LNCAP (cell line): ENCODE measurements around the gene GBP2.

Experiments used
- TF ChIP-seq, protein P1 (sequence below): fragments of 450-650 bp; IDR thresholded peaks from 2 replicates; pipeline ENCODE4 v1.5.1; 2017; ENCODE audit warnings: mild to moderate bottlenecking

The GBP2 gene

DNA sequence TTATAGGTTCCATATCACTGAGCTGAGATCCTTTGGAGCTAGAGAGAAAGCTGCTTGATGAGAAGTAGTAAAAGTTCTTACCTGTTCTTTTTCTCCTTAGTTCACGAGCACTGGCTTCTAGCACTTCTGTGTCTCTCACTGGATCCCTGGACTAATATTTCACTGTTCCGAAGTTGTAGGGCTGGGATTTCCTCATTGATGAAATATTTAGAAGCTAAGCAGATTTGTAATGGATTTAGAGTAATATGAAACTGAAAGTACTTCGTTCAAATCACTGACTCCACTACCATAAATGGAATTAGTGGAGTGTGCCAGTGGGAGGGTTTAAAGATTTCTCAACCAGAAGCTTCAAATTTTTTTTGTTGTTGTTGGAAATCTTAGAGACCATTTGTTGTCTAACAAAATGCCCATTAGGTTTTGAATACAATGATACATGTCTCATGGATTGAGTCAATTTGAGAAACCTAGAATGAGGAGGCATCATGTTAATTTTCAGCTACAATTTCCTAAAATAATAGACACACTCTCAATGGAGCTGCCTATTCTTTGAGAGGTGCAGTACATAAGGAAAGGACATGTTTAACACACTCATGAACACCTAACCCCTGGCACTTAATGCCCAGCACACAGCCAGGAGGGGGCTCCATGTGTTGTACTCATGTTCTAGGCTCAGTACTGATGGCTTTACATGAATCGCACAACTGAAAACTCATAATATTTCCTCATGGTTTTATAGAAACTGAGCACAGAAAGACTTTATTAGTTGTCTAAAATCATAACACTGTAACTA lies 60.6 kb downstream of the GBP2 start, which contains the start of gene GBP1:
Gene GBP1 (minus strand): TSS at position 130 of the 790 bp plus-strand sequence. CDS start 1,974 bp downstream, outside the sequence.
- TF ChIP-seq, protein P1, sequence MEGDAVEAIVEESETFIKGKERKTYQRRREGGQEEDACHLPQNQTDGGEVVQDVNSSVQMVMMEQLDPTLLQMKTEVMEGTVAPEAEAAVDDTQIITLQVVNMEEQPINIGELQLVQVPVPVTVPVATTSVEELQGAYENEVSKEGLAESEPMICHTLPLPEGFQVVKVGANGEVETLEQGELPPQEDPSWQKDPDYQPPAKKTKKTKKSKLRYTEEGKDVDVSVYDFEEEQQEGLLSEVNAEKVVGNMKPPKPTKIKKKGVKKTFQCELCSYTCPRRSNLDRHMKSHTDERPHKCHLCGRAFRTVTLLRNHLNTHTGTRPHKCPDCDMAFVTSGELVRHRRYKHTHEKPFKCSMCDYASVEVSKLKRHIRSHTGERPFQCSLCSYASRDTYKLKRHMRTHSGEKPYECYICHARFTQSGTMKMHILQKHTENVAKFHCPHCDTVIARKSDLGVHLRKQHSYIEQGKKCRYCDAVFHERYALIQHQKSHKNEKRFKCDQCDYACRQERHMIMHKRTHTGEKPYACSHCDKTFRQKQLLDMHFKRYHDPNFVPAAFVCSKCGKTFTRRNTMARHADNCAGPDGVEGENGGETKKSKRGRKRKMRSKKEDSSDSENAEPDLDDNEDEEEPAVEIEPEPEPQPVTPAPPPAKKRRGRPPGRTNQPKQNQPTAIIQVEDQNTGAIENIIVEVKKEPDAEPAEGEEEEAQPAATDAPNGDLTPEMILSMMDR, result no peak

DNA sequence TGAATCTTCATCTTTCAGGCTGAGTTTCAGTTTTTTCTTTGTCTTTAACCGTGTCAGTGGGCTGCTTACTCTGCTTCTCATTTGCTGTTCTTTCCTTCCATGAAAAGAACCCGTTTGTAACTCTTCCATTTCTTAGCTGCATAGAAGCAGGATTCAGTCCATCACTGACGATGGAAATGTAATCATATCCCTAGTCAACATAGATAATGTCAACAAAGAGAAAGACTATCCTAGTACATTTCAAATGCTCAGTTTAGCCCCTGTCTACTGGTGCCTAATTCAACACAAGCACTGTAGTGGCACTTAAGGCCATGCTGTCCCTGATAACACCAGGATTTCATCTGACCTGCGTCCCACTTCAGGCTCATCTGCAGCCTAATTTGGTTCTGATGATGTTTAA lies 61.3 kb downstream of the GBP2 start:
- TF ChIP-seq, protein P1, result no peak

DNA sequence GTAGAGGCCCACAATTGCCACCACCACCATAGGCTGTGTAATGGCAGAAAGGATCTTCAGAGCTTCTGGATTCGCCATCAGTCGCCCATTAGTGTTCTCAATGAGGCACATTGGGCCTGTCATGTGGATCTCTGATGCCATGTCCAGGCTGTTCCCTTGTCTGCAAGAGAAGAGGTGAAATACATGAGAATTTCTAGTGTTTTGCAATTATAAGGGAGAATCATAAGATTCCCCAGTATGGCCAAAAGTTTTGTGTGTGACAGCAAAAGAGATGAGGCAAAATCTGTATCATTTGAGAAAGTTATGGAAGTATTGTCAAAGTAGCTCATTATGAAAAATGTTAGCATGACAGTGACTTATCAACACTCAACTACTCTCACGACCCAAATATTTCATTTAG lies 62.8 kb downstream of the GBP2 start:
- TF ChIP-seq, protein P1, result no peak

DNA sequence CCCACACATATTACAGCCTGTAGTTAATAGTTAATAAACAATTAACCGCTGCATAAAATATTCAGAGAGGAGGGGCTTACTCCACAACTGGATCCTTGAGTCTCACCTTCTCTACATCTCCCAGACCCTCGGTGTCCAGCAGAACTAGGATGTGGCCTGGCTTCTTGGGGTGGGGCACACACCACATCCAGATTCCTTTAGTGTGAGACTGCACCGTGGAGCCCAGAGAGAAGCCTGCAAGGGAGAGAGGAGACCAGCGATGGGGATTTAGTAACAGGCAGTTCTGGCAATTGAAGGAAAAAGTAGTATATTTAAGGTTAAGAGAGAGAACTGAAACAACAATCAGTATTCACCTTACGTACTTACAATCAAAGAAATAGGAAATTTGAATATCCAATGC lies 65.8 kb downstream of the GBP2 start:
- TF ChIP-seq, protein P1, result no peak
